Stimulated activated CD8-positive, alpha-beta memory T cell treated with anti-CD3 and anti-CD28 coated beads, Interleukin-12 subunit alpha, Interleukin-12 subunit beta, amount 100 ng/mL, for 1 hour (primary cell): ENCODE measurements around the gene FRMD7.
A peak's percentile ranks its signal among the peaks of the same experiment; 100 is the strongest.
"Not testable (repeated sequence)": the region's sequence is repeated elsewhere in the genome, so short reads cannot be mapped to it uniquely, and the experiment has no call there.

Experiments used
- DNase-seq: peaks from one replicate; pipeline ENCODE4 v3.0.0-alpha.2; 2020; ENCODE audit warnings: low read depth

The FRMD7 gene

GRCh38 chrX:132092439-132093065, 35.3 kb downstream of the FRMD7 start:
- DNase-seq, result peak; percentile 18

GRCh38 chrX:132090403-132091159, 37.2 kb downstream of the FRMD7 start:
- DNase-seq, result no peak

- no peak for DNase-seq
Measured at GRCh38 chrX:132088864-132089263, 39.0 kb downstream of the FRMD7 start.

GRCh38 chrX:132086672-132087071, 41.1 kb downstream of the FRMD7 start:
- DNase-seq, result no peak

GRCh38 chrX:132085786-132086185, 42.0 kb downstream of the FRMD7 start:
- DNase-seq, result no peak

- DNase-seq, result no peak
Measured at GRCh38 chrX:132077912-132078311, 49.9 kb downstream of the FRMD7 start.

GRCh38 chrX:132077414-132077813, 50.4 kb downstream of the FRMD7 start:
- DNase-seq, result no peak

GRCh38 chrX:132071254-132071653, 56.6 kb downstream of the FRMD7 start:
- DNase-seq, result no peak

GRCh38 chrX:132068405-132068804, 59.4 kb downstream of the FRMD7 start:
- DNase-seq, result no peak

GRCh38 chrX:132063862-132064261, 64.0 kb downstream of the FRMD7 start:
- no peak for DNase-seq

- no peak for DNase-seq
Measured at GRCh38 chrX:132063334-132063733, 64.5 kb downstream of the FRMD7 start.

- no peak for DNase-seq
Measured at GRCh38 chrX:132059973-132060540, 67.8 kb downstream of the FRMD7 start.

- DNase-seq, result no peak
Measured at GRCh38 chrX:132058975-132059374, 68.8 kb downstream of the FRMD7 start.

- no peak for DNase-seq
Measured at GRCh38 chrX:132058050-132058449, 69.8 kb downstream of the FRMD7 start.

- DNase-seq, result not testable (repeated sequence)
Measured at GRCh38 chrX:132051778-132052177, 76.0 kb downstream of the FRMD7 start.

GRCh38 chrX:132046533-132046932, 81.3 kb downstream of the FRMD7 start:
- DNase-seq, result no peak

GRCh38 chrX:132045456-132045855, 82.4 kb downstream of the FRMD7 start:
- no peak for DNase-seq

- DNase-seq, result no peak
Measured at GRCh38 chrX:132044953-132045352, 82.9 kb downstream of the FRMD7 start.

GRCh38 chrX:132043977-132044376, 83.8 kb downstream of the FRMD7 start:
- DNase-seq, result no peak

GRCh38 chrX:132041015-132041414, 86.8 kb downstream of the FRMD7 start:
- no peak for DNase-seq

GRCh38 chrX:132040066-132040465, 87.8 kb downstream of the FRMD7 start:
- no peak for DNase-seq

- DNase-seq, result no peak
Measured at GRCh38 chrX:132037479-132037993, 90.3 kb downstream of the FRMD7 start.

- no peak for DNase-seq
Measured at GRCh38 chrX:132034648-132035047, 93.2 kb downstream of the FRMD7 start.
